Tibial nerve (tissue), 4 donors: ENCODE measurements around the gene NFIB.

Source experiments
- EP300 ChIP-seq, 2 donors: sonication (generic); formaldehyde crosslinking; IDR thresholded peaks; one replicate each; pipeline ENCODE4 v1.6.1; 2017; ENCODE audit warnings: antibody characterized with exemption in 2 of 2, mild to moderate bottlenecking in 1 of 2
- TF ChIP-seq, protein P1 (sequence below), 5 experiments: fragments of 200-600 bp in 3 of 5; fragments of 450-650 bp in 2 of 5; sonication (generic) in 3 of 5; IDR thresholded peaks; one replicate each; pipeline ENCODE4 v1.5.1; 2016 to 2019; ENCODE audit warnings: antibody characterized with exemption in 5 of 5, mild to moderate bottlenecking in 3 of 5, moderate library complexity in 2 of 5

- TF ChIP-seq, protein P1, sequence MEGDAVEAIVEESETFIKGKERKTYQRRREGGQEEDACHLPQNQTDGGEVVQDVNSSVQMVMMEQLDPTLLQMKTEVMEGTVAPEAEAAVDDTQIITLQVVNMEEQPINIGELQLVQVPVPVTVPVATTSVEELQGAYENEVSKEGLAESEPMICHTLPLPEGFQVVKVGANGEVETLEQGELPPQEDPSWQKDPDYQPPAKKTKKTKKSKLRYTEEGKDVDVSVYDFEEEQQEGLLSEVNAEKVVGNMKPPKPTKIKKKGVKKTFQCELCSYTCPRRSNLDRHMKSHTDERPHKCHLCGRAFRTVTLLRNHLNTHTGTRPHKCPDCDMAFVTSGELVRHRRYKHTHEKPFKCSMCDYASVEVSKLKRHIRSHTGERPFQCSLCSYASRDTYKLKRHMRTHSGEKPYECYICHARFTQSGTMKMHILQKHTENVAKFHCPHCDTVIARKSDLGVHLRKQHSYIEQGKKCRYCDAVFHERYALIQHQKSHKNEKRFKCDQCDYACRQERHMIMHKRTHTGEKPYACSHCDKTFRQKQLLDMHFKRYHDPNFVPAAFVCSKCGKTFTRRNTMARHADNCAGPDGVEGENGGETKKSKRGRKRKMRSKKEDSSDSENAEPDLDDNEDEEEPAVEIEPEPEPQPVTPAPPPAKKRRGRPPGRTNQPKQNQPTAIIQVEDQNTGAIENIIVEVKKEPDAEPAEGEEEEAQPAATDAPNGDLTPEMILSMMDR (IDR thresholded peaks at IDR 0.05) = no peak
- peak in 1 of 2 donors; percentile 13 for TF ChIP-seq EP300 (IDR thresholded peaks at IDR 0.05)
These were observed 27.6 kb upstream of the NFIB start for GRCh38 chr9:14341437-14342122.
